Osteoblast (primary cell): Measurements from ENCODE around the gene OSBPL2. TPM values are rescaled to one million over a fixed set of nuclear protein-coding genes. Genes with fewer than 3 reads are reported as not detected.

Source experiments
- DNase-seq: peaks from one replicate; pipeline ENCODE4 v3.0.0; 2011; ENCODE audit warnings: low spot score, mixed read lengths; ENCODE audit not compliant: insufficient read length; ENCODE audit errors: missing footprints
- H2AFZ ChIP-seq: 2 replicates; pipeline ENCODE4 v1.6.0; 2011; ENCODE audit warnings: mild to moderate bottlenecking, low read length
- H3K27ac ChIP-seq: 2 replicates; pipeline ENCODE4 v1.5.1; 2011; ENCODE audit warnings: mild to moderate bottlenecking, low read depth, low read length, moderate library complexity
- H3K27me3 ChIP-seq: 2 replicates; pipeline ENCODE4 v1.6.0; 2012; ENCODE audit warnings: mild to moderate bottlenecking, control low read depth, inconsistent platforms, low read length, moderate library complexity; ENCODE audit not compliant: insufficient read depth
- H3K36me3 ChIP-seq: 2 replicates; pipeline ENCODE4 v1.5.1; 2011; ENCODE audit warnings: mild to moderate bottlenecking, low read length, control low read depth, moderate library complexity; ENCODE audit not compliant: insufficient read depth
- H3K4me1 ChIP-seq: 2 replicates; pipeline ENCODE4 v1.5.1; 2011; ENCODE audit warnings: mild to moderate bottlenecking, low read length, control low read depth, moderate library complexity; ENCODE audit not compliant: insufficient read depth
- H3K4me2 ChIP-seq: 2 replicates; pipeline ENCODE4 v1.6.0; 2011; ENCODE audit warnings: mild to moderate bottlenecking, low read length; ENCODE audit not compliant: insufficient read depth
- H3K4me3 ChIP-seq: fragments of 200-600 bp; sonication (generic); 3 replicates; pipeline ENCODE4 v1.5.1; 2012; ENCODE audit warnings: mild to moderate bottlenecking, low read length, inconsistent platforms; ENCODE audit not compliant: insufficient read depth
- H3K79me2 ChIP-seq: 2 replicates; pipeline ENCODE4 v1.6.0; 2012; ENCODE audit warnings: mild to moderate bottlenecking, low read length, control low read depth, inconsistent platforms; ENCODE audit not compliant: insufficient read depth
- H3K9me3 ChIP-seq: 2 replicates; pipeline ENCODE4 v1.5.1; 2011; ENCODE audit warnings: low read depth, low read length, control low read depth
- H4K20me1 ChIP-seq: 2 replicates; pipeline ENCODE4 v1.6.0; 2012; ENCODE audit warnings: mild to moderate bottlenecking, low read length, control low read depth; ENCODE audit not compliant: insufficient read depth
- CTCF ChIP-seq: IDR thresholded peaks from 2 replicates; pipeline ENCODE4 v1.5.1; 2011; ENCODE audit warnings: mild to moderate bottlenecking, low read depth, low read length, moderate library complexity; ENCODE audit errors: extremely low read depth
- total RNA-seq: library from RNA; depleted of rRNA; stranded (reverse); fragments of >200 nt; gene quantifications from 2 replicates; pipeline ENCODE4 v1.2.3, GENCODE V29; 2012

Gene OSBPL2
- total RNA-seq, 1 donor: 35.8 TPM

DNA sequence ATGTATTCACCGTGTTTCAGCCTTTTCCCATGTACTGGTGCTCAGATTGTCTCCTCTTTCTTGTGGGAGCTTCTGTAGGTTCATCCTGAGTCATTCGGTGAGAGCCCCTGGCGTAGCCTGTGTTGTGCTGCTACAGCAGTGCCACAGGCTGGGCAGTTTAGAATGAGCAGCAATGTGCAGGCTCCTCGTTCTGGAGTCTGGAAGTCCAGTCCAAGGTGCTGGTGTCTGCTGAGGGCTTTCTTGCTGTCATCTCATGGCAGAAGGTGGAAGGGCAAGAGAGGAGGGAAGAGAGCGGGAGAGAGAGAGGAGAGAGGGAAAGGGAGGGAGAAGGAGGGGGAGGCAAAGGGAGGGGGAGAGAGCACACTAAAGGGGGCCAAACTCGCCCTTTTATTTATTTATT lies 15.1 kb downstream of the OSBPL2 start:
- H3K4me1 ChIP-seq: peaks cover 6% of the 10 kb centered on the region
- no peaks in the 10 kb centered on the region for H3K9me3 ChIP-seq
- H3K4me3 ChIP-seq: no peak overlapping the region
- peak; percentile 59 for DNase-seq
- no peak for TF ChIP-seq CTCF
- peaks cover 73% of the 10 kb centered on the region for H3K79me2 ChIP-seq
- no peak overlapping the region for H3K4me2 ChIP-seq
- no peak overlapping the region for H2AFZ ChIP-seq
- H3K27ac ChIP-seq: no peak overlapping the region
- H3K27me3 ChIP-seq: no peaks in the 10 kb centered on the region
- H4K20me1 ChIP-seq: peaks cover 71% of the 10 kb centered on the region
- H3K36me3 ChIP-seq: peaks cover 11% of the 10 kb centered on the region

DNA sequence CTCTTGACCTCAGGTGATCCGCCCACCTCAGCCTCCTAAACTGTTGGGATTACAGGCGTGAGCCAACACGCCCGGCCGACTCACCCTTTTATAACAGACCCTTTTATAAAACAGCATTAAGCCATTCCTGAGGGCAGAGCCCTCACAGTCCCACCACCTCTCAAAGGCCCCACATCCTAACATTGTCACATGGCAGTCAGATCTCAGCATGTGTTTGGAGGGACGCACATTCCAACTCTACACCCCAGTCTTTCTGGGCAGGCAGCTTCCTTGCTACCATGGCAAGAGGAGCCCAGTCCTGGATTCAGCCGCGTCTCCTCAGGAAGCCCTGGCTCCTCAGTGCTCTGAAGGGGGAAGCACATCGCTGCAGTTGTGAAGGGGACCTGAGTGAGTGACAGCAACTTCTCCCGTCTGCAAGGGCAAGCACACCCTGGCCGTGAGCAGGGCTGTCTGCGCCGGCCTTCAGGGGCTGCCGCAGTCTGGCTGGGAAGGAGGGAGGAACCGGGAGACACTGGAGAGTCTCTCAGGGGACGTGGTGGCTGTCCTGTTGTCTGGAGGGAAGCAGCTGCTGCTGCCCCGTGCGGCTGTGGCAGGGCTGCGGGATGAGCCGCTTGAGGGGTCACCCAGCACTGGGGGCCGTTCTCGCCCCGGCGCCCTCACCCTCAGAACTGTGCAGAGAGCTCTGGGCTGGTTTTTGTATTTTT lies 15.9 kb downstream of the OSBPL2 start:
- Histone ChIP-seq H3K4me3 (no peak overlapping the region), H3K36me3 (peaks cover 13% of the 10 kb centered on the region), H3K27me3 (no peaks in the 10 kb centered on the region), H3K4me1 (peaks cover 12% of the 10 kb centered on the region), H4K20me1 (peaks cover 69% of the 10 kb centered on the region), H2AFZ (no peak overlapping the region), H3K9me3 (no peaks in the 10 kb centered on the region), H3K79me2 (peaks cover 69% of the 10 kb centered on the region), H3K4me2 (no peak overlapping the region), H3K27ac (no peak overlapping the region)
- peak; percentile 18 for DNase-seq
- no peak for TF ChIP-seq CTCF

DNA sequence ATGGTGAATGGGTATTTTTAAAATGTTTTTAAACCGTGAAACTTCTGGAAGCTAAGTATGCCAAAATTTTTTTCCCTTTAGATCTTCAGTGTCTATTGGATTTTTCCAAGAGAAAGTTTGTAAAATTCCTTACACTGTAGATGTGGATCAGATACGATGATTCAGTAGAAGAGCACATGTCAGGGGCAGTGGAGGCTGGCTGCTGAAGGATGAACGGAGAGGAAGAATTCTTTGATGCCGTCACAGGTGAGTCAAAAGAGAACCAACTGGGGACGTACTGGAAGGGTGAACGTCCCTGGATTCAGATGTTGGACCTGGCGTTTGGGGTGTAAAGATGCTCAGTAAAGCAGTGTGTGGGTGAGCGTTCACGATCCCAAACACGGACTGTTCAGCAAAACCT lies 17.7 kb downstream of the OSBPL2 start:
- Histone ChIP-seq H3K27ac (no peak overlapping the region), H3K79me2 (peaks cover 67% of the 10 kb centered on the region), H2AFZ (no peak overlapping the region), H3K9me3 (no peaks in the 10 kb centered on the region), H3K4me2 (no peak overlapping the region), H3K36me3 (peaks cover 28% of the 10 kb centered on the region), H4K20me1 (peaks cover 71% of the 10 kb centered on the region), H3K4me3 (no peak overlapping the region), H3K4me1 (peaks cover 12% of the 10 kb centered on the region), H3K27me3 (no peaks in the 10 kb centered on the region)
- no peak for TF ChIP-seq CTCF
- DNase-seq: no peak

DNA sequence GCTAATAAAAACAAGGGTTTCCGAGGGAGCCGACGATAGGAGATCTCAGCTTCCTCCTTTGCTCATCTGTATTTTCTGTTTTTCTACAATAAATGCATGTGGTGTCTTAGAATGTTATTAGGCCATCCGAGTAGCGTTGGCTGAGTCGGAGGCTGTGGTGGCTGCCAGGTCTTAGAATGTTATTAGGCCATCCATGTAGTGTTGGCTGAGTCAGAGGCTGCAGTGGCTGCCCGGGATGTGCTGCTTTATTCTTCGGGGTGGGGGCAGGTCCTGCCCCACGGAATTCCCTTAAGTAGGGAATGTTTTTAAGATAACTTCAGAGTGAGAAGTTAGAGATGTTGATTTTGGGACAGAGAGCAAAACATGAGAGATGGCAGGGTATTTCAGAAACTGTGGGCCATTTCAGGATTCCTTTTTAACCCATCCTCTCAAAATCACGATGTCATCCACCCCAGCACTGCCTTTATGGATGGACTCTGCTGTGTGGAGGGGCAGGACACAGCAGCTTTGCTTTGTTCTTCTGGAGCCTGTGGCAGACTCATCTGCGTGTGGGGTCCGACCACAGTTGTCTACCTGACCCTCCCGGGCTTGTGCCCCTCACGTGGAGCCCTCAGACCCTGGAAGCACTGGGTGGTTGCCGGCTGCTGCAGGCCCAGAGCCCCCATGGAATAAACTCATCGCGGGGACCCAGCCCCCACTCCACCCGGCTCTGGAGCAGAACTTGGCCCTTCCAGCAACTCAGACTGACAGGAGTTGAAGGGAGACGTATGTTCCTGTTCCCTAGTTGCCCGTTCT lies 20.4 kb downstream of the OSBPL2 start:
- Histone ChIP-seq H3K27ac (no peak overlapping the region), H3K4me3 (no peak overlapping the region), H3K79me2 (peaks cover 50% of the 10 kb centered on the region), H2AFZ (no peak overlapping the region), H3K4me2 (peak overlapping the region; percentile 22), H3K27me3 (no peaks in the 10 kb centered on the region), H3K4me1 (peaks cover 12% of the 10 kb centered on the region), H4K20me1 (peaks cover 67% of the 10 kb centered on the region), H3K36me3 (peaks cover 44% of the 10 kb centered on the region), H3K9me3 (no peaks in the 10 kb centered on the region)
- no peak for TF ChIP-seq CTCF
- peak; percentile 97 for DNase-seq
